Panc1 (cell line): ENCODE results near the gene ECHS1.
"Not testable (repeated sequence)": the region's sequence is repeated elsewhere in the genome, so short reads cannot be mapped to it uniquely, and the experiment has no call there.

Experiments
- POLR2AphosphoS5 ChIP-seq: IDR thresholded peaks from 2 replicates; pipeline ENCODE4 v1.6.1; 2012; ENCODE audit warnings: mild to moderate bottlenecking, low read depth, low read length, moderate library complexity
- SIN3A ChIP-seq: IDR thresholded peaks from 2 replicates; pipeline ENCODE4 v1.6.1; 2012; ENCODE audit warnings: low read depth, mild to moderate bottlenecking, low read length, moderate library complexity, borderline replicate concordance; ENCODE audit not compliant: insufficient read depth
- TCF7L2 ChIP-seq: IDR thresholded peaks from 2 replicates; pipeline ENCODE4 v1.6.1; 2011; ENCODE audit warnings: mild to moderate bottlenecking, low read depth, low read length, inconsistent platforms
- TF ChIP-seq, protein P1 (sequence below): fragments of 450-650 bp; IDR thresholded peaks from 2 replicates; pipeline ENCODE4 v1.5.1; 2017; ENCODE audit warnings: mild to moderate bottlenecking
- TF ChIP-seq, protein P2 (sequence below), 2 experiments: IDR thresholded peaks; 2 replicates each; pipeline ENCODE4 v1.6.1; 2011 to 2012; ENCODE audit warnings: low read depth in 2 of 2, control low read depth in 1 of 2, low read length in 1 of 2, mild to moderate bottlenecking in 1 of 2, moderate library complexity in 1 of 2; ENCODE audit not compliant: insufficient read depth in 1 of 2

DNA sequence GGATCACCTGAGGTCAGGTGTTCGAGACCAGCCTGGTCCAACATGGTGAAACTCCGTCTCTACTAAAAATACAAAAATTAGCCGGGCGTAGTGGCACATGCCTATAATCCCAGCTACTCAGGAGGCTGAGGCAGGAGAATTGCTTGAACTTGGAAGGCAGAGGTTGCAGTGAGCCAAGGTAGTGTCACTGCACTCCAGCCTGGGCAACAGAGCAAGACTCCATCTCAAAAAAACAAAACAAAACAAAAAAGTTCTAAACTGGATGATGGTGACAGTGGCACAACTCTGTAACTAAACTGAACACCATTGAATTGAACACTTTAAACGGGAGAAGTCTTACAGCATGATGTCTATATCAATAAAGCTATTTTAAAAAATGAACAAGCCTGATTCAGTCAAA, 3.0 kb upstream of the ECHS1 start:
- TF ChIP-seq, protein P1, sequence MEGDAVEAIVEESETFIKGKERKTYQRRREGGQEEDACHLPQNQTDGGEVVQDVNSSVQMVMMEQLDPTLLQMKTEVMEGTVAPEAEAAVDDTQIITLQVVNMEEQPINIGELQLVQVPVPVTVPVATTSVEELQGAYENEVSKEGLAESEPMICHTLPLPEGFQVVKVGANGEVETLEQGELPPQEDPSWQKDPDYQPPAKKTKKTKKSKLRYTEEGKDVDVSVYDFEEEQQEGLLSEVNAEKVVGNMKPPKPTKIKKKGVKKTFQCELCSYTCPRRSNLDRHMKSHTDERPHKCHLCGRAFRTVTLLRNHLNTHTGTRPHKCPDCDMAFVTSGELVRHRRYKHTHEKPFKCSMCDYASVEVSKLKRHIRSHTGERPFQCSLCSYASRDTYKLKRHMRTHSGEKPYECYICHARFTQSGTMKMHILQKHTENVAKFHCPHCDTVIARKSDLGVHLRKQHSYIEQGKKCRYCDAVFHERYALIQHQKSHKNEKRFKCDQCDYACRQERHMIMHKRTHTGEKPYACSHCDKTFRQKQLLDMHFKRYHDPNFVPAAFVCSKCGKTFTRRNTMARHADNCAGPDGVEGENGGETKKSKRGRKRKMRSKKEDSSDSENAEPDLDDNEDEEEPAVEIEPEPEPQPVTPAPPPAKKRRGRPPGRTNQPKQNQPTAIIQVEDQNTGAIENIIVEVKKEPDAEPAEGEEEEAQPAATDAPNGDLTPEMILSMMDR: not testable (repeated sequence)
- not testable (repeated sequence) for TF ChIP-seq SIN3A, TCF7L2, POLR2AphosphoS5
- TF ChIP-seq, protein P2, sequence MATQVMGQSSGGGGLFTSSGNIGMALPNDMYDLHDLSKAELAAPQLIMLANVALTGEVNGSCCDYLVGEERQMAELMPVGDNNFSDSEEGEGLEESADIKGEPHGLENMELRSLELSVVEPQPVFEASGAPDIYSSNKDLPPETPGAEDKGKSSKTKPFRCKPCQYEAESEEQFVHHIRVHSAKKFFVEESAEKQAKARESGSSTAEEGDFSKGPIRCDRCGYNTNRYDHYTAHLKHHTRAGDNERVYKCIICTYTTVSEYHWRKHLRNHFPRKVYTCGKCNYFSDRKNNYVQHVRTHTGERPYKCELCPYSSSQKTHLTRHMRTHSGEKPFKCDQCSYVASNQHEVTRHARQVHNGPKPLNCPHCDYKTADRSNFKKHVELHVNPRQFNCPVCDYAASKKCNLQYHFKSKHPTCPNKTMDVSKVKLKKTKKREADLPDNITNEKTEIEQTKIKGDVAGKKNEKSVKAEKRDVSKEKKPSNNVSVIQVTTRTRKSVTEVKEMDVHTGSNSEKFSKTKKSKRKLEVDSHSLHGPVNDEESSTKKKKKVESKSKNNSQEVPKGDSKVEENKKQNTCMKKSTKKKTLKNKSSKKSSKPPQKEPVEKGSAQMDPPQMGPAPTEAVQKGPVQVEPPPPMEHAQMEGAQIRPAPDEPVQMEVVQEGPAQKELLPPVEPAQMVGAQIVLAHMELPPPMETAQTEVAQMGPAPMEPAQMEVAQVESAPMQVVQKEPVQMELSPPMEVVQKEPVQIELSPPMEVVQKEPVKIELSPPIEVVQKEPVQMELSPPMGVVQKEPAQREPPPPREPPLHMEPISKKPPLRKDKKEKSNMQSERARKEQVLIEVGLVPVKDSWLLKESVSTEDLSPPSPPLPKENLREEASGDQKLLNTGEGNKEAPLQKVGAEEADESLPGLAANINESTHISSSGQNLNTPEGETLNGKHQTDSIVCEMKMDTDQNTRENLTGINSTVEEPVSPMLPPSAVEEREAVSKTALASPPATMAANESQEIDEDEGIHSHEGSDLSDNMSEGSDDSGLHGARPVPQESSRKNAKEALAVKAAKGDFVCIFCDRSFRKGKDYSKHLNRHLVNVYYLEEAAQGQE (IDR thresholded peaks at IDR 0.05; ENCODE audit: insufficient read depth in 1 of 2, low read depth in 2 of 2, low read length in 1 of 2): not testable (repeated sequence)
